Measurements from ENCODE around the gene DYNLT1. TPM values are rescaled to one million over a fixed set of nuclear protein-coding genes. Genes with fewer than 3 reads are reported as not detected.

Gene DYNLT1
- polyA plus RNA-seq, 1 donor from 2014 or later = 320 TPM

DNA sequence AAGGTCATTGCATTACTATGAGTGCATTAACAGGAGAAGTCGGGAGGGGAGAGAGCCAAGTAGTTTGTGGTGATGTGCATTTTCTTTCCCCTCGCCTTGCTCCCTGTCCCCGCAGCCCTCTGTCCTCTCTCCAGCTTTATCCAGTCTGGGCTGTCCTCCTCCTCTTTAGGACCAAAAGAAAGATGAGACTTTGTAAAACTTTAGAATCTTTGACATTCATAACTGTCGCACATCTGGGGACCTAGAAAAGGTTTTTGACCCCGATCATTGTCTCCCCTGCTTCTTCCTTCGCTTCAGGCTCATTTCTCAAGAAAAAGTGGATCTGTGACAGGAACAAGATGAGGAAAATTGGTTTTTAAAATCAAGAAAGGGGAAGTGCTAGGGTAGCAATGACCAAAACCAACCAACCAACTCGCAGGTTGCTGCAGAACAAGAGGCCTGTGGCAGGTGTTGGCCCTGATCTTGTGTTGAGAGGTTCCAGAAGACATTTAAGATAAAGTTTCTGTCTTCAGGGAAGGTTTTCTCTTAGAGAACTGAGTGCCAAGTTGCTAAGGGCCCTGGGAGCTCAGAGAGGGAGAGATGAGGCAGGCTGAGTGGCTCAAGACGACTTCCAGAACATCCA lies 22.9 kb upstream of the DYNLT1 start:
- Histone ChIP-seq H4K20me1 (ENCODE audit: insufficient read depth) (no peaks in the 10 kb centered on the region), H3K4me2 (ENCODE audit: low read length) (no peak overlapping the region), H2AFZ (ENCODE audit: low read depth, low read length) (no peak overlapping the region), H3K27me3 (ENCODE audit: insufficient read depth, low read depth, low read length) (no peaks in the 10 kb centered on the region), H3K27ac (ENCODE audit: low read length) (no peak overlapping the region), H3K9ac (ENCODE audit: low read length) (no peak overlapping the region), H3K9me3 (ENCODE audit: low read length) (no peaks in the 10 kb centered on the region), H3K4me3 (ENCODE audit: low read length) (no peak overlapping the region), H3K36me3 (ENCODE audit: insufficient read depth, low read length) (no peaks in the 10 kb centered on the region), H3F3A (ENCODE audit: insufficient read depth, low read length, poor library complexity, severe bottlenecking) (no peaks in the 10 kb centered on the region), H3K9me2 (ENCODE audit: insufficient read depth, low read length) (no peaks in the 10 kb centered on the region), H3K79me2 (replicated peaks; ENCODE audit: insufficient read depth, low read length) (no peaks in the 10 kb centered on the region)
- TF ChIP-seq POLR2AphosphoS5 (IDR thresholded peaks at IDR 0.05) = no peak
- TF ChIP-seq, protein P1, sequence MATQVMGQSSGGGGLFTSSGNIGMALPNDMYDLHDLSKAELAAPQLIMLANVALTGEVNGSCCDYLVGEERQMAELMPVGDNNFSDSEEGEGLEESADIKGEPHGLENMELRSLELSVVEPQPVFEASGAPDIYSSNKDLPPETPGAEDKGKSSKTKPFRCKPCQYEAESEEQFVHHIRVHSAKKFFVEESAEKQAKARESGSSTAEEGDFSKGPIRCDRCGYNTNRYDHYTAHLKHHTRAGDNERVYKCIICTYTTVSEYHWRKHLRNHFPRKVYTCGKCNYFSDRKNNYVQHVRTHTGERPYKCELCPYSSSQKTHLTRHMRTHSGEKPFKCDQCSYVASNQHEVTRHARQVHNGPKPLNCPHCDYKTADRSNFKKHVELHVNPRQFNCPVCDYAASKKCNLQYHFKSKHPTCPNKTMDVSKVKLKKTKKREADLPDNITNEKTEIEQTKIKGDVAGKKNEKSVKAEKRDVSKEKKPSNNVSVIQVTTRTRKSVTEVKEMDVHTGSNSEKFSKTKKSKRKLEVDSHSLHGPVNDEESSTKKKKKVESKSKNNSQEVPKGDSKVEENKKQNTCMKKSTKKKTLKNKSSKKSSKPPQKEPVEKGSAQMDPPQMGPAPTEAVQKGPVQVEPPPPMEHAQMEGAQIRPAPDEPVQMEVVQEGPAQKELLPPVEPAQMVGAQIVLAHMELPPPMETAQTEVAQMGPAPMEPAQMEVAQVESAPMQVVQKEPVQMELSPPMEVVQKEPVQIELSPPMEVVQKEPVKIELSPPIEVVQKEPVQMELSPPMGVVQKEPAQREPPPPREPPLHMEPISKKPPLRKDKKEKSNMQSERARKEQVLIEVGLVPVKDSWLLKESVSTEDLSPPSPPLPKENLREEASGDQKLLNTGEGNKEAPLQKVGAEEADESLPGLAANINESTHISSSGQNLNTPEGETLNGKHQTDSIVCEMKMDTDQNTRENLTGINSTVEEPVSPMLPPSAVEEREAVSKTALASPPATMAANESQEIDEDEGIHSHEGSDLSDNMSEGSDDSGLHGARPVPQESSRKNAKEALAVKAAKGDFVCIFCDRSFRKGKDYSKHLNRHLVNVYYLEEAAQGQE (IDR thresholded peaks at IDR 0.05; ENCODE audit: borderline replicate concordance) = no peak
- no peak for TF ChIP-seq TAF1 (IDR thresholded peaks at IDR 0.05; ENCODE audit: low read depth)
- TF ChIP-seq, protein P2, sequence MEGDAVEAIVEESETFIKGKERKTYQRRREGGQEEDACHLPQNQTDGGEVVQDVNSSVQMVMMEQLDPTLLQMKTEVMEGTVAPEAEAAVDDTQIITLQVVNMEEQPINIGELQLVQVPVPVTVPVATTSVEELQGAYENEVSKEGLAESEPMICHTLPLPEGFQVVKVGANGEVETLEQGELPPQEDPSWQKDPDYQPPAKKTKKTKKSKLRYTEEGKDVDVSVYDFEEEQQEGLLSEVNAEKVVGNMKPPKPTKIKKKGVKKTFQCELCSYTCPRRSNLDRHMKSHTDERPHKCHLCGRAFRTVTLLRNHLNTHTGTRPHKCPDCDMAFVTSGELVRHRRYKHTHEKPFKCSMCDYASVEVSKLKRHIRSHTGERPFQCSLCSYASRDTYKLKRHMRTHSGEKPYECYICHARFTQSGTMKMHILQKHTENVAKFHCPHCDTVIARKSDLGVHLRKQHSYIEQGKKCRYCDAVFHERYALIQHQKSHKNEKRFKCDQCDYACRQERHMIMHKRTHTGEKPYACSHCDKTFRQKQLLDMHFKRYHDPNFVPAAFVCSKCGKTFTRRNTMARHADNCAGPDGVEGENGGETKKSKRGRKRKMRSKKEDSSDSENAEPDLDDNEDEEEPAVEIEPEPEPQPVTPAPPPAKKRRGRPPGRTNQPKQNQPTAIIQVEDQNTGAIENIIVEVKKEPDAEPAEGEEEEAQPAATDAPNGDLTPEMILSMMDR (IDR thresholded peaks at IDR 0.05; ENCODE audit: poor library complexity, severe bottlenecking) = no peak
- TF ChIP-seq EP300 (conservative IDR thresholded peaks at IDR 0.05; ENCODE audit: poor library complexity, severe bottlenecking) = no peak
- TF ChIP-seq SMC3 (conservative IDR thresholded peaks at IDR 0.05; ENCODE audit: poor library complexity) = no peak
- no peak for TF ChIP-seq EZH2 (IDR thresholded peaks at IDR 0.05; ENCODE audit: borderline replicate concordance, insufficient read depth, low read length, poor library complexity, severe bottlenecking)
- TF ChIP-seq RAD21 (conservative IDR thresholded peaks at IDR 0.05) = no peak

DNA sequence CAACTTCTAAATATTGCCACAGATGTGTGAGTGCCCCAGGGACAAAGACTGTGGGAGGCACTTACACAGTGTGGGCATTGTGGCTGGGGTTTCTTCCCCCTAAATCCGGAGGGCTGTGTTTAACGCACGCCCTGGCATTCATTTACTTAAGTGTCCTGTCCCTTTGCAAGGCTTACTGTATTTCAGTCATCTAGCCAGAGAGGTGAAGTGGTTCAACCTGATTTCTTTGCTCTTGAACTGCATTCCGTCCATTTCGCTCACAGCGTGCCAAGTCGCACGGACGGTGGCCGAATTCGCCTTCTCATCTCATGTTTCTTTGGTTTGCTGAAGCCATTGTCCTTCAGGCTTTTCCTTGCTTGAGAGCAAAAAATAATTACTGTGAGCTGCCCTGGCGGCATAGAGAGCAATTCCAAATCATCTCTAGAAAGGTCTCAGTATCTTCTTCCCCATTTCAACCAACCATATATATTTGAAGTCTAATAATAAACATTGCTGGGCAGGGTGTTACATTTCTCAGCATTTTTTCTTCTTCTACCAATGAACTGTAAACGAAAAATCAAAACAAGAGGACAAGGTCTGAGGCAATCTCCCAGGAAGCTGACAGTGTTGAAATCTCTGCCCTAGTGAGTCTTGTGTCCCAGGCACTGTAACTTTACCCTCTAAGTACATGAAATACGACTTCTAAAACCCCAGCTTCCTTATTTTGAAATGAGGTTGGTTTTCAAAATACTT lies 22.3 kb upstream of the DYNLT1 start:
- no peak overlapping the region for H3K4me2 ChIP-seq (ENCODE audit: low read length)
- no peaks in the 10 kb centered on the region for H3K9me3 ChIP-seq (ENCODE audit: low read length)
- no peak overlapping the region for H3K4me3 ChIP-seq (ENCODE audit: low read length)
- no peaks in the 10 kb centered on the region for H3F3A ChIP-seq (ENCODE audit: insufficient read depth, low read length, poor library complexity, severe bottlenecking)
- TF ChIP-seq SMC3 (conservative IDR thresholded peaks at IDR 0.05; ENCODE audit: poor library complexity) = no peak
- TF ChIP-seq EZH2 (IDR thresholded peaks at IDR 0.05; ENCODE audit: borderline replicate concordance, insufficient read depth, low read length, poor library complexity, severe bottlenecking) = no peak
- TF ChIP-seq EP300 (conservative IDR thresholded peaks at IDR 0.05; ENCODE audit: poor library complexity, severe bottlenecking) = no peak
- TF ChIP-seq, protein P2 (IDR thresholded peaks at IDR 0.05; ENCODE audit: poor library complexity, severe bottlenecking) = no peak
- no peak for TF ChIP-seq RAD21 (conservative IDR thresholded peaks at IDR 0.05)
- no peak for TF ChIP-seq TAF1 (IDR thresholded peaks at IDR 0.05; ENCODE audit: low read depth)
- no peak for TF ChIP-seq POLR2AphosphoS5 (IDR thresholded peaks at IDR 0.05)
- TF ChIP-seq, protein P1 (IDR thresholded peaks at IDR 0.05; ENCODE audit: borderline replicate concordance) = no peak
- TF ChIP-seq MXI1 (conservative IDR thresholded peaks at IDR 0.05; ENCODE audit: poor library complexity, severe bottlenecking) = no peak
- H2AFZ ChIP-seq (ENCODE audit: low read depth, low read length) = no peak overlapping the region
- H3K27ac ChIP-seq (ENCODE audit: low read length) = no peak overlapping the region
- no peaks in the 10 kb centered on the region for H3K27me3 ChIP-seq (ENCODE audit: insufficient read depth, low read depth, low read length)
- H3K9me2 ChIP-seq (ENCODE audit: insufficient read depth, low read length) = no peaks in the 10 kb centered on the region
- H3K79me2 ChIP-seq (replicated peaks; ENCODE audit: insufficient read depth, low read length) = no peaks in the 10 kb centered on the region
- H3K36me3 ChIP-seq (ENCODE audit: insufficient read depth, low read length) = no peaks in the 10 kb centered on the region
- H3K9ac ChIP-seq (ENCODE audit: low read length) = no peak overlapping the region
- H4K20me1 ChIP-seq (ENCODE audit: insufficient read depth) = no peaks in the 10 kb centered on the region

All from neural cell (in vitro differentiated cells).